K562 (cell line): ENCODE measurements around the gene PABPC1L2B. TPM values are rescaled to one million over a fixed set of nuclear protein-coding genes. Genes with fewer than 3 reads are reported as not detected.

Experiments used
- ATAC-seq: fragments of 200-7000 bp; cut with Tn5 transposase; 3 replicates; pipeline ENCODE4 v1.9.1; 2020; ENCODE audit warnings: moderate library complexity
- BruUV-seq: library from RNA; stranded (reverse); fragments of 400-500 nt; replicated peaks from 2 replicates; lab custom pipeline; 2021; lab: Mats Ljungman, UMichigan
- CTCF ChIA-PET: fragments of 300-600 bp; formaldehyde crosslinking; extraction: SDS; loops from one replicate; lab custom pipeline; 2021; ENCODE audit warnings: low intra/inter-chr PET ratio; lab: Yijun Ruan, JAX
- POLR2A ChIA-PET: fragments of 300-600, 350-650 bp; sonication (Branson Sonifier 250); formaldehyde crosslinking; extraction: SDS; loops from one replicate; lab custom pipeline; 2021; ENCODE audit warnings: antibody characterized with exemption, inconsistent platforms; lab: Yijun Ruan, JAX
- DNase-seq, 4 experiments: peaks; one replicate each; pipeline versions ENCODE4 v3.0.0 to v3.0.0-alpha.2; 2011 to 2018; ENCODE audit warnings: low spot score in 3 of 4, mixed read lengths in 3 of 4; ENCODE audit errors: extremely low read depth in 1 of 4
- FAIRE-seq: peaks from 2 replicates; lab custom pipeline; 2011; peaks lifted over from hg19 to GRCh38; lab: Jason Lieb, UNC
- H2AFZ ChIP-seq: 2 replicates; pipeline ENCODE4 v1.6.0; 2011; ENCODE audit warnings: low read depth, low read length, control low read depth, inconsistent platforms
- H3K27ac ChIP-seq: fragments of 200-600 bp; 3 replicates; pipeline ENCODE4 v1.8.0; 2011; ENCODE audit warnings: low read depth, mild to moderate bottlenecking, control low read depth, inconsistent platforms, low read length, moderate library complexity, mixed read lengths; ENCODE audit errors: extremely low read depth
- H3K27me3 ChIP-seq, 2 experiments: fragments of 300-600 bp in 1 of 2; 2 replicates in 1 of 2; 3 replicates in 1 of 2; pipeline versions ENCODE4 v1.6.0 to v1.8.0; 2011; ENCODE audit warnings: inconsistent platforms in 2 of 2, low read length in 2 of 2, mild to moderate bottlenecking in 1 of 2, mixed read lengths in 1 of 2, moderate library complexity in 1 of 2; ENCODE audit not compliant: control insufficient read depth in 2 of 2, insufficient read depth in 2 of 2
- H3K36me3 ChIP-seq: fragments of 300-600 bp; 3 replicates; pipeline ENCODE4 v1.8.0; 2011; ENCODE audit warnings: mild to moderate bottlenecking, low read length, inconsistent platforms; ENCODE audit not compliant: control insufficient read depth, insufficient read depth
- H3K4me1 ChIP-seq, 2 experiments: fragments of 200-600 bp in 1 of 2; replicated peaks in 1 of 2; 2 replicates in 1 of 2; 3 replicates in 1 of 2; pipeline versions ENCODE4 v1.5.1 to v1.8.0; 2011; ENCODE audit warnings: inconsistent platforms in 2 of 2, low read length in 2 of 2, mild to moderate bottlenecking in 1 of 2, mixed read lengths in 1 of 2, moderate library complexity in 1 of 2; ENCODE audit not compliant: control insufficient read depth in 2 of 2, insufficient read depth in 2 of 2
- H3K4me2 ChIP-seq: 2 replicates; pipeline ENCODE4 v1.6.1; 2011; ENCODE audit warnings: low read length, control low read depth, inconsistent platforms, mixed read lengths; ENCODE audit not compliant: insufficient read depth
- H3K4me3 ChIP-seq: fragments of 200-600 bp; sonication (generic), shearing (Covaris generic); 2 replicates; pipeline ENCODE4 v1.5.1; 2016; ENCODE audit warnings: control low read depth, inconsistent platforms
- H3K79me2 ChIP-seq: fragments of 200-600 bp; 3 replicates; pipeline ENCODE4 v1.8.0; 2011; ENCODE audit warnings: low read length, inconsistent platforms; ENCODE audit not compliant: control insufficient read depth, insufficient read depth
- H3K9ac ChIP-seq, 2 experiments: 2 replicates each; pipeline versions ENCODE4 v1.6.0 to v1.6.1; 2011; ENCODE audit warnings: low read depth in 2 of 2, low read length in 2 of 2, control low read depth in 1 of 2, inconsistent platforms in 1 of 2, mild to moderate bottlenecking in 1 of 2, mixed read lengths in 1 of 2; ENCODE audit not compliant: insufficient read depth in 1 of 2
- H3K9me1 ChIP-seq: one replicate; pipeline ENCODE4 v1.6.0; 2011; ENCODE audit warnings: inconsistent platforms, mild to moderate bottlenecking, low read length, moderate library complexity; ENCODE audit not compliant: control insufficient read depth, insufficient read depth
- H3K9me3 ChIP-seq: replicated peaks from 2 replicates; pipeline ENCODE4 v1.5.1; 2011; ENCODE audit warnings: low read depth, low read length, inconsistent platforms; ENCODE audit not compliant: control insufficient read depth, insufficient read depth
- H4K20me1 ChIP-seq: replicated peaks from 2 replicates; pipeline ENCODE4 v1.6.1; 2011; ENCODE audit warnings: low read length, inconsistent platforms, mixed read lengths; ENCODE audit not compliant: control insufficient read depth, insufficient read depth
- CHD2 ChIP-seq: IDR thresholded peaks from 2 replicates; pipeline ENCODE4 v1.6.1; 2011; ENCODE audit warnings: low read depth, low read length
- GATA2 ChIP-seq: sonication (generic); formaldehyde crosslinking; IDR thresholded peaks from 2 replicates; pipeline ENCODE4 v1.4.0; 2020; ENCODE audit warnings: mild to moderate bottlenecking, missing genetic modification reagents
- HMG20B ChIP-seq: fragments of 250-450 bp; sonication (Bioruptor Pico); IDR thresholded peaks from 2 replicates; pipeline ENCODE4 v1.5.0; 2021; ENCODE audit warnings: mild to moderate bottlenecking
- PTBP1 ChIP-seq: fragments of 200-400 bp; formaldehyde crosslinking; IDR thresholded peaks from 2 replicates; pipeline ENCODE4 v1.6.1; 2017; ENCODE audit warnings: low read depth, low read length
- ZNF133 ChIP-seq: fragments of 250-450 bp; sonication (Bioruptor Pico); IDR thresholded peaks from 2 replicates; pipeline ENCODE4 v1.4.0; 2020; ENCODE audit warnings: mild to moderate bottlenecking
- WGBS: fragments of 100-300 bp; shearing (Covaris generic); methylation state at CpG from one replicate; pipeline ENCODE4 v1.1.6; 2016; ENCODE audit warnings: low coverage, mixed read lengths; ENCODE audit not compliant: insufficient coverage; ENCODE audit errors: missing lambda C conversion rate; 5-methylcytosine and 5-hydroxymethylcytosine counted together
- in situ Hi-C: fragments of 300-500 bp; cut with MboI; formaldehyde crosslinking; loops from 4 replicates; pipeline ENCODE4 v1.15.0; 2018; ENCODE audit warnings: inconsistent platforms, mixed read lengths
- intact Hi-C: fragments of 100-400 bp; cut with micrococcal nuclease; formaldehyde crosslinking; loops from 2 replicates; pipeline ENCODE4 v1.14.2; 2022
- polyA plus RNA-seq, 8 experiments: library from polyadenylated mRNA; depleted of rRNA in 4 of 8; stranded (reverse) in 5 of 8; unstranded in 3 of 8; fragments of >200 nt; fragmentation: Nextera tagmentation in 2 of 8; fragmentation: Illumina TruSeq in 1 of 8; extraction: Ambion mirVana in 2 of 8; extraction: Trizol in 1 of 8; gene quantifications; 2 replicates each; pipeline versions ENCODE4 v1.2.1 to v1.2.3, GENCODE V29; 2011 to 2014; ENCODE audit warnings: inconsistent platforms in 1 of 8, missing spikeins in 1 of 8
- total RNA-seq, 7 experiments: library from RNA; depleted of rRNA in 6 of 7; stranded (reverse); fragments of >200 nt in 6 of 7; fragmentation: Illumina TruSeq in 2 of 7; extraction: Trizol in 2 of 7; gene quantifications; 2 replicates each; pipeline versions ENCODE4 v1.2.1 to v1.2.3, GENCODE V29; 2011 to 2021; ENCODE audit warnings: low replicate concordance in 1 of 7
- TF ChIP-seq, protein P1 (sequence below): fragments of 450-650 bp; IDR thresholded peaks from one replicate; pipeline ENCODE4 v1.6.1; 2018; ENCODE audit warnings: mild to moderate bottlenecking, moderate library complexity; ENCODE audit not compliant: partially characterized antibody
- TF ChIP-seq, protein P2 (sequence below): fragments of 250-450 bp; sonication (Bioruptor Pico); IDR thresholded peaks from 2 replicates; pipeline ENCODE4 v1.5.0; 2021; ENCODE audit warnings: mild to moderate bottlenecking, borderline replicate concordance
- TF ChIP-seq, protein P3 (sequence below): fragments of 450-650 bp; IDR thresholded peaks from 2 replicates; pipeline ENCODE4 v1.6.1; 2017; ENCODE audit warnings: antibody characterized with exemption, mild to moderate bottlenecking
- TF ChIP-seq, protein P4 (sequence below): fragments of 250-450 bp; sonication (Bioruptor Pico); IDR thresholded peaks from 2 replicates; pipeline ENCODE4 v1.8.0; 2022; ENCODE audit warnings: inconsistent platforms
- TF ChIP-seq, protein P5 (sequence below): fragments of 450-650 bp; IDR thresholded peaks from 2 replicates; pipeline ENCODE4 v1.6.1; 2016; ENCODE audit warnings: low read depth, mild to moderate bottlenecking, moderate library complexity

PABPC1L2B gene
- total and polyA plus RNA-seq, 9 of the 15 experiments (the other 6 are each of a cell fraction or from before 2014, with no cell fraction given) = not detected

DNA sequence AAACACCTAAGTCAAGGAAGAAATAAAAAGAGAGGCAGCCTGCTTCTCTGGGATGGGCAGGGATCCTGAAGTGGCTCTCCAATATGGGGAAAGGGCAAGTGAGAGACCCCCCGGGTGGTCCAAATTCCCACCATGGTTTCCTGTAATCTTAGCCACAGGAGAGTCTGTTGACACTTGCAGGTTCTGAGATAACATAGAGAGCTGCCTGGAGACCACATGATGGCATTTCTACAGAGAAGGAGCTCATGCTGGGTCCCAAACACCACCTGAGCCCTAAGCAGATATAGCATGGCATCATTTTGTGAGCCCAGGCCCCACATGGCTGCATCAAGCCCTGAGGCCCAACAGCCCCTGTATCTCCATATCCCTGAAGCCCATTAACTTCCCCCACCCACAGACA is 26.1 kb downstream of the PABPC1L2B start:
- POLR2A ChIA-PET = no interaction called here
- Histone ChIP-seq H3K9me1 (no peaks in the 10 kb centered on the region), H3K4me2 (no peak overlapping the region), H3K27ac (no peak overlapping the region), H3K9me3 (no peaks in the 10 kb centered on the region), H2AFZ (no peak overlapping the region), H3K4me3 (no peak overlapping the region), H3K27me3 (no peaks in the 10 kb centered on the region), H3K9ac (no peak overlapping the region), H3K79me2 (no peaks in the 10 kb centered on the region), H4K20me1 (no peaks in the 10 kb centered on the region), H3K36me3 (no peaks in the 10 kb centered on the region), H3K4me1 (no peaks in the 10 kb centered on the region)
- FAIRE-seq = no peak
- CTCF ChIA-PET = no interaction called here
- no peak for ATAC-seq
- WGBS = 17% methylated on average over 1 of the region's 1 CpG
- no peak for DNase-seq
- in situ Hi-C loops = no loop called here
- BruUV-seq = no TSS peak
- intact Hi-C loops = no loop called here
- TF ChIP-seq, protein P1, sequence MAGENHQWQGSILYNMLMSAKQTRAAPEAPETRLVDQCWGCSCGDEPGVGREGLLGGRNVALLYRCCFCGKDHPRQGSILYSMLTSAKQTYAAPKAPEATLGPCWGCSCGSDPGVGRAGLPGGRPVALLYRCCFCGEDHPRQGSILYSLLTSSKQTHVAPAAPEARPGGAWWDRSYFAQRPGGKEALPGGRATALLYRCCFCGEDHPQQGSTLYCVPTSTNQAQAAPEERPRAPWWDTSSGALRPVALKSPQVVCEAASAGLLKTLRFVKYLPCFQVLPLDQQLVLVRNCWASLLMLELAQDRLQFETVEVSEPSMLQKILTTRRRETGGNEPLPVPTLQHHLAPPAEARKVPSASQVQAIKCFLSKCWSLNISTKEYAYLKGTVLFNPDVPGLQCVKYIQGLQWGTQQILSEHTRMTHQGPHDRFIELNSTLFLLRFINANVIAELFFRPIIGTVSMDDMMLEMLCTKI = no peak
- no peak for TF ChIP-seq ZNF133 (CRISPR knock-in tag)
- TF ChIP-seq CHD2 = no peak
- TF ChIP-seq, protein P2, sequence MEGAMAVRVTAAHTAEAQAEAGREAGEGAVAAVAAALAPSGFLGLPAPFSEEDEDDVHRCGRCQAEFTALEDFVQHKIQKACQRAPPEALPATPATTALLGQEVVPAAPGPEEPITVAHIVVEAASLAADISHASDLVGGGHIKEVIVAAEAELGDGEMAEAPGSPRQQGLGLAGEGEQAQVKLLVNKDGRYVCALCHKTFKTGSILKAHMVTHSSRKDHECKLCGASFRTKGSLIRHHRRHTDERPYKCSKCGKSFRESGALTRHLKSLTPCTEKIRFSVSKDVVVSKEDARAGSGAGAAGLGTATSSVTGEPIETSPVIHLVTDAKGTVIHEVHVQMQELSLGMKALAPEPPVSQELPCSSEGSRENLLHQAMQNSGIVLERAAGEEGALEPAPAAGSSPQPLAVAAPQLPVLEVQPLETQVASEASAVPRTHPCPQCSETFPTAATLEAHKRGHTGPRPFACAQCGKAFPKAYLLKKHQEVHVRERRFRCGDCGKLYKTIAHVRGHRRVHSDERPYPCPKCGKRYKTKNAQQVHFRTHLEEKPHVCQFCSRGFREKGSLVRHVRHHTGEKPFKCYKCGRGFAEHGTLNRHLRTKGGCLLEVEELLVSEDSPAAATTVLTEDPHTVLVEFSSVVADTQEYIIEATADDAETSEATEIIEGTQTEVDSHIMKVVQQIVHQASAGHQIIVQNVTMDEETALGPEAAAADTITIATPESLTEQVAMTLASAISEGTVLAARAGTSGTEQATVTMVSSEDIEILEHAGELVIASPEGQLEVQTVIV = no peak
- no peak for TF ChIP-seq HMG20B (CRISPR knock-in tag)
- no peak for TF ChIP-seq GATA2
- TF ChIP-seq, protein P3, sequence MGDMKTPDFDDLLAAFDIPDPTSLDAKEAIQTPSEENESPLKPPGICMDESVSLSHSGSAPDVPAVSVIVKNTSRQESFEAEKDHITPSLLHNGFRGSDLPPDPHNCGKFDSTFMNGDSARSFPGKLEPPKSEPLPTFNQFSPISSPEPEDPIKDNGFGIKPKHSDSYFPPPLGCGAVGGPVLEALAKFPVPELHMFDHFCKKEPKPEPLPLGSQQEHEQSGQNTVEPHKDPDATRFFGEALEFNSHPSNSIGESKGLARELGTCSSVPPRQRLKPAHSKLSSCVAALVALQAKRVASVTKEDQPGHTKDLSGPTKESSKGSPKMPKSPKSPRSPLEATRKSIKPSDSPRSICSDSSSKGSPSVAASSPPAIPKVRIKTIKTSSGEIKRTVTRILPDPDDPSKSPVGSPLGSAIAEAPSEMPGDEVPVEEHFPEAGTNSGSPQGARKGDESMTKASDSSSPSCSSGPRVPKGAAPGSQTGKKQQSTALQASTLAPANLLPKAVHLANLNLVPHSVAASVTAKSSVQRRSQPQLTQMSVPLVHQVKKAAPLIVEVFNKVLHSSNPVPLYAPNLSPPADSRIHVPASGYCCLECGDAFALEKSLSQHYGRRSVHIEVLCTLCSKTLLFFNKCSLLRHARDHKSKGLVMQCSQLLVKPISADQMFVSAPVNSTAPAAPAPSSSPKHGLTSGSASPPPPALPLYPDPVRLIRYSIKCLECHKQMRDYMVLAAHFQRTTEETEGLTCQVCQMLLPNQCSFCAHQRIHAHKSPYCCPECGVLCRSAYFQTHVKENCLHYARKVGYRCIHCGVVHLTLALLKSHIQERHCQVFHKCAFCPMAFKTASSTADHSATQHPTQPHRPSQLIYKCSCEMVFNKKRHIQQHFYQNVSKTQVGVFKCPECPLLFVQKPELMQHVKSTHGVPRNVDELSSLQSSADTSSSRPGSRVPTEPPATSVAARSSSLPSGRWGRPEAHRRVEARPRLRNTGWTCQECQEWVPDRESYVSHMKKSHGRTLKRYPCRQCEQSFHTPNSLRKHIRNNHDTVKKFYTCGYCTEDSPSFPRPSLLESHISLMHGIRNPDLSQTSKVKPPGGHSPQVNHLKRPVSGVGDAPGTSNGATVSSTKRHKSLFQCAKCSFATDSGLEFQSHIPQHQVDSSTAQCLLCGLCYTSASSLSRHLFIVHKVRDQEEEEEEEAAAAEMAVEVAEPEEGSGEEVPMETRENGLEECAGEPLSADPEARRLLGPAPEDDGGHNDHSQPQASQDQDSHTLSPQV = no peak
- TF ChIP-seq, protein P4, sequence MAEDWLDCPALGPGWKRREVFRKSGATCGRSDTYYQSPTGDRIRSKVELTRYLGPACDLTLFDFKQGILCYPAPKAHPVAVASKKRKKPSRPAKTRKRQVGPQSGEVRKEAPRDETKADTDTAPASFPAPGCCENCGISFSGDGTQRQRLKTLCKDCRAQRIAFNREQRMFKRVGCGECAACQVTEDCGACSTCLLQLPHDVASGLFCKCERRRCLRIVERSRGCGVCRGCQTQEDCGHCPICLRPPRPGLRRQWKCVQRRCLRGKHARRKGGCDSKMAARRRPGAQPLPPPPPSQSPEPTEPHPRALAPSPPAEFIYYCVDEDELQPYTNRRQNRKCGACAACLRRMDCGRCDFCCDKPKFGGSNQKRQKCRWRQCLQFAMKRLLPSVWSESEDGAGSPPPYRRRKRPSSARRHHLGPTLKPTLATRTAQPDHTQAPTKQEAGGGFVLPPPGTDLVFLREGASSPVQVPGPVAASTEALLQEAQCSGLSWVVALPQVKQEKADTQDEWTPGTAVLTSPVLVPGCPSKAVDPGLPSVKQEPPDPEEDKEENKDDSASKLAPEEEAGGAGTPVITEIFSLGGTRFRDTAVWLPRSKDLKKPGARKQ (CRISPR knock-in tag) = no peak
- no peak for TF ChIP-seq PTBP1
- TF ChIP-seq, protein P5, sequence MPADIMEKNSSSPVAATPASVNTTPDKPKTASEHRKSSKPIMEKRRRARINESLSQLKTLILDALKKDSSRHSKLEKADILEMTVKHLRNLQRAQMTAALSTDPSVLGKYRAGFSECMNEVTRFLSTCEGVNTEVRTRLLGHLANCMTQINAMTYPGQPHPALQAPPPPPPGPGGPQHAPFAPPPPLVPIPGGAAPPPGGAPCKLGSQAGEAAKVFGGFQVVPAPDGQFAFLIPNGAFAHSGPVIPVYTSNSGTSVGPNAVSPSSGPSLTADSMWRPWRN = no peak
